ENCODE data around the gene RFT1. TPM values are rescaled to one million over a fixed set of nuclear protein-coding genes. Genes with fewer than 3 reads are reported as not detected.
A peak's percentile ranks its signal among the peaks of the same experiment; 100 is the strongest.

Gene RFT1
- total and polyA plus RNA-seq, 2 donors (not counting 3 experiments of a cell fraction or from before 2014, with no cell fraction given): 29.8 to 39.9 TPM

- intact Hi-C loops (cut with micrococcal nuclease): loop anchor here (2.0 kb wide), 1 partner anchor 33 kb away; no protein-coding TSS in a partner anchor
- Histone ChIP-seq H3K4me2 (ENCODE audit: insufficient read depth, low read length) (peak overlapping the region; percentile 1), H3K4me1 (ENCODE audit: control insufficient read depth, extremely low read depth, insufficient read depth, low read length) (peaks cover 24% of the 10 kb centered on the region)
Measured at GRCh38 chr3:53161450-53161819, 31.2 kb upstream of the RFT1 start.

More at GRCh38 chr3:53161450-53161819, 31.2 kb upstream of the RFT1 start:
- DNase-seq (ENCODE audit: low read depth, low spot score): peak; percentile 14
- no TSS peak for BruUV-seq (replicated peaks)
- H3K9me1 ChIP-seq (replicated peaks; ENCODE audit: control insufficient read depth, extremely low read depth, insufficient read depth, low read length): no peaks in the 10 kb centered on the region
- no peak for FAIRE-seq
- TF ChIP-seq CTCF (IDR thresholded peaks at IDR 0.05; ENCODE audit: extremely low read depth in 1 of 2, insufficient read depth in 1 of 2, low read depth in 1 of 2, low read length in 2 of 2) (no peak), MAX (IDR thresholded peaks at IDR 0.05; ENCODE audit: insufficient read depth, insufficient read length) (no peak), EZH2 (IDR thresholded peaks at IDR 0.05; ENCODE audit: borderline replicate concordance, low read depth, low read length, severe bottlenecking) (no peak), POLR2AphosphoS5 (IDR thresholded peaks at IDR 0.05; ENCODE audit: insufficient read depth, low read depth, low read length) (no peak), JUN (IDR thresholded peaks at IDR 0.05; ENCODE audit: borderline replicate concordance, insufficient read depth, insufficient read length, low read depth) (no peak), MYC (IDR thresholded peaks at IDR 0.05; ENCODE audit: low read depth, low read length) (no peak), GATA2 (IDR thresholded peaks at IDR 0.05; ENCODE audit: insufficient read depth, insufficient read length, low read depth, low read length) (no peak), FOS (IDR thresholded peaks at IDR 0.05; ENCODE audit: borderline replicate concordance, insufficient read depth, low read length) (no peak), POLR2A (IDR thresholded peaks at IDR 0.05; ENCODE audit: low read depth, low read length) (no peak)
- peak overlapping the region; percentile 70 for H2AFZ ChIP-seq (ENCODE audit: low read depth, low read length)
- H3K27me3 ChIP-seq (ENCODE audit: control insufficient read depth in 2 of 2, insufficient read depth in 2 of 2, low read length in 2 of 2): peaks cover 0 to 2% of the 10 kb centered on the region in 2 experiments
- H3K9ac ChIP-seq (replicated peaks; ENCODE audit: extremely low read depth, insufficient read depth, low read length): peak overlapping the region; percentile 65
- no peak overlapping the region for H3K27ac ChIP-seq (ENCODE audit: insufficient read depth, low read depth, low read length)
- POLR2A ChIA-PET: no interaction called here
- H3K9me3 ChIP-seq (replicated peaks; ENCODE audit: control insufficient read depth, insufficient read depth, low read length): no peaks in the 10 kb centered on the region
- dilution Hi-C loops (cut with MboI; ENCODE audit: extremely low pct_ligation_motif_present, low sequenced_read_pairs): no loop called here
- CTCF ChIA-PET: interaction anchor here (1.4 to 3.2 kb wide), 3 partner anchors 26 to 47 kb away, joined by 6 to 34 read pairs (median 22); no protein-coding TSS in a partner anchor
- H3K36me3 ChIP-seq (ENCODE audit: control insufficient read depth in 2 of 2, extremely low read depth in 1 of 2, insufficient read depth in 2 of 2, low read length in 2 of 2): no peaks in the 10 kb centered on the region
- H4K20me1 ChIP-seq (replicated peaks; ENCODE audit: control insufficient read depth, extremely low read depth, insufficient read depth, low read length): no peaks in the 10 kb centered on the region
- peak overlapping the region; percentile 57 to 87 (median 64) for H3K4me3 ChIP-seq (replicated peaks in 1 of 3; ENCODE audit: insufficient read depth in 1 of 3, low read depth in 1 of 3, low read length in 3 of 3)
- peaks cover 4% of the 10 kb centered on the region for H3K79me2 ChIP-seq (ENCODE audit: control insufficient read depth, insufficient read depth, low read length)
